ENCODE results near the gene CCDC8.
"Not testable (repeated sequence)": the region's sequence is repeated elsewhere in the genome, so short reads cannot be mapped to it uniquely, and the experiment has no call there.

CCDC8 gene

DNA sequence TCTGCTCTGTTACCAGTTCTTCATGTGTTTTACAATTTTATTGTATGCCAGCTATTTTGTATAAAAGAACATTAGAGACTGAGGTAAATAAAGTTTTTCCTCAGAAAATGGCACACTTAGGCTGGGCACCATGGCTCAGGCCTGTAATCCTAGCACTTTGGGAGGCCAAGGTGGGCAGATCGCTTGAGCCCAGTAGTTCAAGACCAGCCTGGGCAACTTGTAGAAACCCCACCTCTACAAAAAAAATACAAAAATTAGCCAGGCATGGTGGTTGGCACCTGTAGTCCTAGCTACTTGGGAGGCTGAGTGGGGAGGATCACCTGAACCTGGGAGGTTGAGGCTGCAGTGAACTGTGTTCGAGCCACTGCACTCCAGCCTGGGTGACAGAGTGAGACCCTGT lies 32.0 kb downstream of the CCDC8 start:
- Histone ChIP-seq H3K4me1 (ENCODE audit: insufficient read depth, insufficient read length) (no peaks in the 10 kb centered on the region), H3K36me3 (ENCODE audit: insufficient read depth, insufficient read length, low read length) (peaks cover 86% of the 10 kb centered on the region), H3K4me3 (ENCODE audit: insufficient read length, low read depth) (no peak overlapping the region), H3K27me3 (ENCODE audit: insufficient read depth, insufficient read length) (no peaks in the 10 kb centered on the region), H3K9me3 (ENCODE audit: insufficient read depth, low read length) (no peaks in the 10 kb centered on the region), H3K9ac (ENCODE audit: insufficient read length, low read depth) (no peak overlapping the region)
- no peak for DNase-seq (ENCODE audit: low read depth, low spot score)
- TF ChIP-seq ZNF274 (IDR thresholded peaks at IDR 0.05; ENCODE audit: low read depth, low read length) (no peak), YY1 (IDR thresholded peaks at IDR 0.05; ENCODE audit: insufficient read depth, insufficient read length) (no peak), SUZ12 (IDR thresholded peaks at IDR 0.05; ENCODE audit: extremely low read depth, insufficient read depth, insufficient read length) (no peak)

DNA sequence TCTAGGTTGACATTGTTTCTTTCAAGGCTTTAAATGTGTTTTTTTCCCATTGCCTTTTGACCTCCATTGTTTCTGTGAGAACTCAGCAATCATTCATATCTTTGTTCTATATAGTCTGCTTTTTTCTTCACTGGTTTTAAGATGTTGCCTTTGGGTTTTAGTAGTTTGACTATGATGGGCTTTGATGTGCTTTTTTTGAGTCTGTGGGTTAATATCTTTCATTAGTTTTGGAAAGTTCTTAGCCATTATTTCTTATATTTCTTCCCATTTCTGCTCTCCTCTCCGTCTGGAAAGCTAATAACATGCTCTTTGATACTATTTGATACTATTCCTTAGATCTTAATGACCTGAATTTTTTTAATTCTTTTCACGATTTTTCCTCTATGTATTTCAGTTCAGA lies 32.7 kb downstream of the CCDC8 start:
- TF ChIP-seq ZNF274 (IDR thresholded peaks at IDR 0.05; ENCODE audit: low read depth, low read length): no peak
- TF ChIP-seq SUZ12 (IDR thresholded peaks at IDR 0.05; ENCODE audit: extremely low read depth, insufficient read depth, insufficient read length): no peak
- no peak for TF ChIP-seq YY1 (IDR thresholded peaks at IDR 0.05; ENCODE audit: insufficient read depth, insufficient read length)
- DNase-seq (ENCODE audit: low read depth, low spot score): no peak
- Histone ChIP-seq H3K9ac (ENCODE audit: insufficient read length, low read depth) (no peak overlapping the region), H3K4me3 (ENCODE audit: insufficient read length, low read depth) (no peak overlapping the region), H3K36me3 (ENCODE audit: insufficient read depth, insufficient read length, low read length) (peaks cover 86% of the 10 kb centered on the region), H3K9me3 (ENCODE audit: insufficient read depth, low read length) (no peaks in the 10 kb centered on the region), H3K27me3 (ENCODE audit: insufficient read depth, insufficient read length) (no peaks in the 10 kb centered on the region), H3K4me1 (ENCODE audit: insufficient read depth, insufficient read length) (no peaks in the 10 kb centered on the region)

DNA sequence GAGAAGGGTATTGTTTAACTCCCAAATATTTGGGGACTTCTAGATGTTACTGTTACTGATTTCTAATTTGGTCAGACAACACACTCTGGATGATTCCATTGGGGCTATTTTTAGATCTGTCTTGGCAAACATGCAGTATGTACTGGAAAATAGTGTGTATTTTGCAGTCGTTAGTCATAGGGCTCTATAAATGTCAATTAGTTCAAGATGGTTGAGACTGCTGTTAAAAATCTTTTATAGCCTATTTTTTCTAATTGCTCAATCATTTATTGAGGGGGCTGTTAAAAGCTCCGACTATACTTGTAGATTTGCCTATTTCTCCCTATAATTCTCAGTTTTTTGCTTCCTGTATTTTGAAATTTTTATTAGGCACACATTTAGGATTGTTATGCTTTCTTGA lies 35.1 kb downstream of the CCDC8 start:
- Histone ChIP-seq H3K4me1 (ENCODE audit: insufficient read depth, insufficient read length) (peaks cover 7% of the 10 kb centered on the region), H3K9ac (ENCODE audit: insufficient read length, low read depth) (no peak overlapping the region), H3K4me3 (ENCODE audit: insufficient read length, low read depth) (no peak overlapping the region), H3K36me3 (ENCODE audit: insufficient read depth, insufficient read length, low read length) (peaks cover 79% of the 10 kb centered on the region), H3K27me3 (ENCODE audit: insufficient read depth, insufficient read length) (no peaks in the 10 kb centered on the region), H3K9me3 (ENCODE audit: insufficient read depth, low read length) (no peaks in the 10 kb centered on the region)
- DNase-seq (ENCODE audit: low read depth, low spot score): no peak
- no peak for TF ChIP-seq YY1 (IDR thresholded peaks at IDR 0.05; ENCODE audit: insufficient read depth, insufficient read length)
- TF ChIP-seq SUZ12 (IDR thresholded peaks at IDR 0.05; ENCODE audit: extremely low read depth, insufficient read depth, insufficient read length): no peak
- no peak for TF ChIP-seq ZNF274 (IDR thresholded peaks at IDR 0.05; ENCODE audit: low read depth, low read length)

DNA sequence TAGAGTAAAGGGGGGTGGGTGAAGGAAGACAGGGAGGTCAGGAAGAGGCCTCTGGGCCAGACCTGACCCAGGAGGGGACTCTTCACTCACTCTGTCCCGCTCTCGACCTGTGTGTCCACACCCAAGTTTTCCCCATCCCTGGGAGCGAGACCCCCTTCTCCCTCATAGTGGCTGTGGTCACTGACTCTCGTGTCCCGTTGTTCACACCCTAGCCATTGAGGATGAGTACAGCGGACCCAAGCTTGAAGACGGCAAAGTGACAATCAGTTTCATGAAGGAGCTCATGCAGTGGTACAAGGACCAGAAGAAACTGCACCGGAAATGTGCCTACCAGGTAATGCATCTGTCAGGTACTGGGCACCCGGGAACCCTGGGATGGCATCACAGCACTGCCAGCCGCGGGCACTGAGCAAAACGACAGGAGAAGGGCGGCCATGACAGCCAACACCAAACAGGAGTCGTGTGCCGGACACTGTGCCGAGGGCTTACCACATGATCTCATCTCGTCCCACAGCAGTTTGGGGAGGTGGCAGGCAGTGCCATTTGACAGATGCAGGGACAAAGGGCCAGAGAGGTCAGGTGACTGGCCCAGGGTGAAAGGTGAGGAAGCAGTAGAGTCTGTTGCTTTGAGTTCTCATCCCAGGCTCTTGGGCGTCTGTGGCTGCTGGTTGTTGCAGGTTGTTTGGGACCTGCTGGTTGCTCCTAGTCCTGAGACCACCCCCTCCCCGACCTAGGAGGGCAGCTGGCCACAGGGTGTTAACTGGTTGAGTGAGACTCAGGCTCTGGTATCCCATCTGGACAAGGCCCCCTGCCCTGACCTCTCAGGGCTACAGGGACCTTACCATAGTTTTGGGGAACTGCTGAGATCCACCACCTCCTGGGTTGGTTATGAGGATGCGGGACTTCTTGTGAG lies 36.9 kb downstream of the CCDC8 start:
- Histone ChIP-seq H3K9me3 (ENCODE audit: insufficient read depth, low read length) (no peaks in the 10 kb centered on the region), H3K9ac (ENCODE audit: insufficient read length, low read depth) (no peak overlapping the region), H3K36me3 (ENCODE audit: insufficient read depth, insufficient read length, low read length) (peaks cover 63% of the 10 kb centered on the region), H3K4me3 (ENCODE audit: insufficient read length, low read depth) (no peak overlapping the region), H3K4me1 (ENCODE audit: insufficient read depth, insufficient read length) (peaks cover 16% of the 10 kb centered on the region), H3K27me3 (ENCODE audit: insufficient read depth, insufficient read length) (no peaks in the 10 kb centered on the region)
- no peak for DNase-seq (ENCODE audit: low read depth, low spot score)
- TF ChIP-seq YY1 (IDR thresholded peaks at IDR 0.05; ENCODE audit: insufficient read depth, insufficient read length) (no peak), SUZ12 (IDR thresholded peaks at IDR 0.05; ENCODE audit: extremely low read depth, insufficient read depth, insufficient read length) (no peak), ZNF274 (IDR thresholded peaks at IDR 0.05; ENCODE audit: low read depth, low read length) (no peak)

DNA sequence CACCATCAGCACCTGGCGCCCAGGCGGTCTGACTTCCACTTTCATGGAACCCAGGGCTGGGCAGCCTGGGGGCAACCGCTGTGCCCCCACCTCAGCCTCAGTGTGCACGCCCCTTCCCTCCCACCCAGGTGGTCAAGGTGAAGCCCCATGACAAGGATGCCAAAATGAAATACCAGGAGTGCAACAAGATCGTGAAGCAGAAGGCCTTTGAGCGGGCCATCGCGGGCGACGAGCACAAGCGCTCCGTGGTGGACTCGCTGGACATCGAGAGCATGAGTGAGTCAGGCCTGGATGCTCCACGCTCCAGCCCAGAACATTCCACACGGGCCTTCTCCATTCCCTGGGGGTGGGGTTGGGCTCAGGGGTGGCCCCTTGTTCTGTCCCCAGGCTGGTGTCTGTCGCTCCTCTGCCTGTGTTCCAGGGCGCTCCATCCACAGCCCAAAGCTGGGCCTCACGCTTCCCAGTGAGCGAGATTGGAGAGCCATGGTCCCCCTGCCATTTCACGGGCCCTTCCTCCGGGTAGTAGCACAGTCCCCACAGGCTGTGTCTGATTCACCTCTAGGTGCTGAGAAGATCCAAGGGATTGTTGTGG lies 37.8 kb downstream of the CCDC8 start:
- DNase-seq (ENCODE audit: low read depth, low spot score); H3K27me3 ChIP-seq (ENCODE audit: insufficient read depth, insufficient read length); H3K4me3 ChIP-seq (ENCODE audit: insufficient read length, low read depth); H3K9me3 ChIP-seq (ENCODE audit: insufficient read depth, low read length); H3K9ac ChIP-seq (ENCODE audit: insufficient read length, low read depth): not testable (repeated sequence)
- H3K36me3 ChIP-seq (ENCODE audit: insufficient read depth, insufficient read length, low read length): peaks cover 63% of the 10 kb centered on the region
- H3K4me1 ChIP-seq (ENCODE audit: insufficient read depth, insufficient read length): peaks cover 20% of the 10 kb centered on the region

DNA sequence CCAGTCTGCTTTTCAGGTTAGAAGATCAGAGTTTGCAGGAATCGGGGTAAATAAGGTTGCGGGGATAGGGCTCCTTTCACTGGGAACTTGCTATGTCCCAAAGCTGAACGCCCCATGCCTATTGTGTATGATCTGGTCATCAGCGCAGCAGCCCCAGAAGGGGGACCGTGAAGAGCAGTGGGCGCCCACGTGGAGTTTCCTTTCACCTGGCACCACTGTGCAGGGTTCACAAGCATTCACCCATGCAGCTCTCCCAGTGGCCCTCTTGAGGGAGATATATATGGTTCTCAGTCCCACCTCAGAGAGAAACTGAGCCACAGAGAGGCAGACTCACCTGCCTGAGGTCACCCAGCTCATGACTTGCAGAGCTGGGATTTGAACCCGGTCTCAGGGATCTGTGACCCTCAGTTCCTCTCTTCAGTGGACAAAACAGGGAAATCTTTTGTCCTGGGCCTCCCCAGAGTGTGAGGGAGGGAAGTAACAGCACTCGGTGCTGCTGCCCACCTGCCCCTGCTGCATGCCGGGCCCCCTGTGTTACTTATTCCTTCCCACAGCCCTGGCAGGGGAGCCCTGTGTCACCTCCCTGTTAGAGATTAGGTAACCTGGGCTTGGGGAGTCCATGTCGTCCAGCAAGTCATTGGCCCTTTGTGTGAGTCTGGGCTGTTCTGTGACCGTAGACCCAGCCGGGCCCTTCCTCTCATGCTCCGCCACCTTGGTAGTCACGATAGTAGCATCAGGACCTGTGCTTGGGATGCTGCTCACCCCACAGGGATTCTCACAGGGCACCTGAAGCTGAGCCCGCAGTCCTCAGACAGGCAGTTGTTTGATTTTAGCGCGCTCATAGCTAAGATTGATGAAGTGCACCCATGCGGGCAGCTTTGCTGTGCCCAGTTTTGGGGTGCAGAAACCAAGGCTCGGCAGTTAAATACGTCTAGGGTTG lies 38.6 kb downstream of the CCDC8 start:
- Histone ChIP-seq H3K4me1 (ENCODE audit: insufficient read depth, insufficient read length) (peaks cover 23% of the 10 kb centered on the region), H3K9ac (ENCODE audit: insufficient read length, low read depth) (no peak overlapping the region), H3K27me3 (ENCODE audit: insufficient read depth, insufficient read length) (no peaks in the 10 kb centered on the region), H3K9me3 (ENCODE audit: insufficient read depth, low read length) (no peaks in the 10 kb centered on the region), H3K36me3 (ENCODE audit: insufficient read depth, insufficient read length, low read length) (peaks cover 63% of the 10 kb centered on the region), H3K4me3 (ENCODE audit: insufficient read length, low read depth) (no peak overlapping the region)
- DNase-seq (ENCODE audit: low read depth, low spot score): no peak
- TF ChIP-seq YY1 (IDR thresholded peaks at IDR 0.05; ENCODE audit: insufficient read depth, insufficient read length) (no peak), SUZ12 (IDR thresholded peaks at IDR 0.05; ENCODE audit: extremely low read depth, insufficient read depth, insufficient read length) (no peak), ZNF274 (IDR thresholded peaks at IDR 0.05; ENCODE audit: low read depth, low read length) (no peak)
